BE2C (cell line): ENCODE results near the gene RNLS.

ENCODE experiments used
- DNase-seq: peaks from one replicate; pipeline ENCODE4 v3.0.0-alpha.2; 2020
- H3K27me3 ChIP-seq: fragments of 250-450 bp; sonication (Bioruptor Pico); 2 replicates; pipeline ENCODE4 v1.5.1; 2020; ENCODE audit warnings: mild to moderate bottlenecking
- H3K36me3 ChIP-seq: fragments of 250-450 bp; sonication (Bioruptor Pico); 2 replicates; pipeline ENCODE4 v1.5.1; 2020; ENCODE audit warnings: mild to moderate bottlenecking
- H3K4me1 ChIP-seq: fragments of 250-450 bp; sonication (Bioruptor Pico); 2 replicates; pipeline ENCODE4 v1.5.1; 2020
- H3K4me3 ChIP-seq: 2 replicates; pipeline ENCODE4 v1.5.1; 2011; ENCODE audit warnings: low read depth, low read length
- H3K9me3 ChIP-seq: fragments of 250-450 bp; sonication (Bioruptor Pico); 2 replicates; pipeline ENCODE4 v1.5.1; 2020
- TF ChIP-seq, protein P1 (sequence below): IDR thresholded peaks from 2 replicates; pipeline ENCODE4 v1.5.1; 2012; ENCODE audit warnings: mild to moderate bottlenecking, low read depth, low read length

Gene RNLS

DNA sequence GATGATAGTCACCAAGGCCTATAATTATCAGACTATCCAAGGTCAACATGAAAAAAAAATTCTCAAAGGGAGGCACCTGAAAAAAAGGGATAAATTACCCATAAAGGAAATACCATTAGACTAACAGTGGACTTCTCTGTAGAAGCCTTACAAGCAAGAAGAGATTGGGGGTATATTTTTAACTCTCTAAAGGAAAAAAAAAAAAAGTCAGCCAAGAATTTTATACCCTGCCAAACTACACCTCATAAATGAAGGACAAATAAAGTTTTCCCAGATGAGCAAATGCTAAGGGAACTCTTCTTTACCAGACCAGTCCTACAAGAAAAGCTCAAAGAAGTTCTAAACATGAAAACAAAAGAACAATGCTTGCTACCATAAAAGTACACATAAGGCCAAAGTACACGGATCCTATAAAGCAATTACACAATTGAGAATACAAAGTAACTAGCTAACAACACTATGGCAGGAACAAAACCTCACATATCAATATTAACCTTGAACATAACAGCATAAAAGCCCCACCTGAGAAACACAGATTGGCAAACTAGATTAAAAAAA lies 263.1 kb downstream of the RNLS start:
- TF ChIP-seq, protein P1, sequence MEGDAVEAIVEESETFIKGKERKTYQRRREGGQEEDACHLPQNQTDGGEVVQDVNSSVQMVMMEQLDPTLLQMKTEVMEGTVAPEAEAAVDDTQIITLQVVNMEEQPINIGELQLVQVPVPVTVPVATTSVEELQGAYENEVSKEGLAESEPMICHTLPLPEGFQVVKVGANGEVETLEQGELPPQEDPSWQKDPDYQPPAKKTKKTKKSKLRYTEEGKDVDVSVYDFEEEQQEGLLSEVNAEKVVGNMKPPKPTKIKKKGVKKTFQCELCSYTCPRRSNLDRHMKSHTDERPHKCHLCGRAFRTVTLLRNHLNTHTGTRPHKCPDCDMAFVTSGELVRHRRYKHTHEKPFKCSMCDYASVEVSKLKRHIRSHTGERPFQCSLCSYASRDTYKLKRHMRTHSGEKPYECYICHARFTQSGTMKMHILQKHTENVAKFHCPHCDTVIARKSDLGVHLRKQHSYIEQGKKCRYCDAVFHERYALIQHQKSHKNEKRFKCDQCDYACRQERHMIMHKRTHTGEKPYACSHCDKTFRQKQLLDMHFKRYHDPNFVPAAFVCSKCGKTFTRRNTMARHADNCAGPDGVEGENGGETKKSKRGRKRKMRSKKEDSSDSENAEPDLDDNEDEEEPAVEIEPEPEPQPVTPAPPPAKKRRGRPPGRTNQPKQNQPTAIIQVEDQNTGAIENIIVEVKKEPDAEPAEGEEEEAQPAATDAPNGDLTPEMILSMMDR, result no peak
- Histone ChIP-seq H3K27me3 (no peaks in the 10 kb centered on the region), H3K4me3 (no peak overlapping the region), H3K36me3 (no peaks in the 10 kb centered on the region), H3K4me1 (no peaks in the 10 kb centered on the region), H3K9me3 (no peaks in the 10 kb centered on the region; the same call in 1 of the 2 replicates)
- DNase-seq, result no peak

DNA sequence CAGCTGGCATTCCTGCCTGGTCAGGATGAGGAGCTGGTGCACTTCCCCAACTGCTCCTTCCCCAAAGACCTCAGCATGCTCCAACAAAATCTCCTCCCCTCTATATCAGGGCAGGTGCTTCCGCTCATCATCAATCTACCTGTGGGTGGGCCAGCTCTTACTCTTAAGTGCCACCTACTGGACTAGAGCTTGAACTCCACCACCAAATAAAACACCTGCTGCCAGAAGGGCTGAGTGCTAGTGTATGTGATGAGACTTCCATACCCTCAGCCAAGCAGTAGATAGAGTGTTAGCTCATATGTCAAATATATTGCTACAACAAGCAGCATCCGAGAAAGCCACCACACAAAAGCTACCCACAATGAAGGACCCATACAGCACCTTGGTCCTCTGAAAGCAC lies 264.3 kb downstream of the RNLS start:
- TF ChIP-seq, protein P1, result peak; percentile 54
- peak; percentile 9 for DNase-seq
- H3K4me1 ChIP-seq, result no peaks in the 10 kb centered on the region

DNA sequence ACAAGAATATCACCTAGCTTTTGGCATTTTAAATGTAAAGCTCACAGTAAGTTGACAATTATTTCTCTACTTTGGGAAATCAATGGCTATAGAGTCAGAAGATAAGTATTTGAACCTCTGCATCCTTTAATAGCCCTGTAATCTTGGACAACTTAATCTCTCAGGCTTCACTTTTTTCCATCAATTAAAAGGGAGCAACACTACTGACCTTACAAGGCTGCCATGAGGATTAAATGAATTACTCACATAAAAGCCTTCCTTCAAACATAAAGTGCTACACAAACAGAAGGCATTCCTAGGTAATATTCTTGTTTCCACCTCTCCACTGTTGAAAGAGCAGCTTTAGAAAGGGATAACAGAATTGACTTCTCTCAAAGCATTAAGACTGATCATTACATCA lies 266.0 kb downstream of the RNLS start:
- Histone ChIP-seq H3K4me1 (no peaks in the 10 kb centered on the region), H3K9me3 (no peaks in the 10 kb centered on the region; the same call in 1 of the 2 replicates), H3K36me3 (no peaks in the 10 kb centered on the region; the same call in 1 of the 2 replicates), H3K4me3 (no peak overlapping the region), H3K27me3 (no peaks in the 10 kb centered on the region)
- TF ChIP-seq, protein P1, result no peak
- DNase-seq, result no peak

More for the DNA sequence above, 264.3 kb downstream of the RNLS start:
- Histone ChIP-seq H3K27me3 (no peaks in the 10 kb centered on the region), H3K9me3 (no peaks in the 10 kb centered on the region; the same call in 1 of the 2 replicates), H3K36me3 (no peaks in the 10 kb centered on the region; the same call in 1 of the 2 replicates), H3K4me3 (no peak overlapping the region)

DNA sequence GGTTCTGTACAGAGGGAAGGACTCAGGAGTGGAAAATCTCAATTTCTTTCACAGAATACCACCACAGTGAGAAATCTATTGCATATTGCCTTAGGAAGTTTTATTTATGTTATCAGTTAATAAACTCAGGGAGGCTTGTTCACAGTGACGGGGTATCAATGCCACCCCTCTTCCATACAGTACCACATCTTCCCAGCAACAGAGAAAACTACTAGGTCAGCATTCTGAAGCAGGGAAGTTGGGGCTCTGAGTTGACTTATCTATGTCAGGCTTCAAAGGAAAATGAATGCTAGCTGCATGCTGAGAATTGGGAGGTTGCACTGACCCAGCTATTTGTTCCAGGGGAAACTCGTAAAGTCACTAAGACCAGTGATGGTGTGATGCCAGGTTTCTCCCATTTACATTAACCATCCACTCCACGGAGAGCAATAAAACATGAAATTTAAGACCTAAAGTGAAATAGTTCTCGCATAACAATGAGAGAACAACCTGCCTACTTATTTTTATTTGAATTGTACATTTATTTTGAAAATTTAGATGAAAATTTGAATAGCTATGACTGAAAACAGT lies 266.7 kb downstream of the RNLS start:
- Histone ChIP-seq H3K4me1 (no peaks in the 10 kb centered on the region), H3K36me3 (no peaks in the 10 kb centered on the region; the same call in 1 of the 2 replicates), H3K4me3 (no peak overlapping the region), H3K27me3 (no peaks in the 10 kb centered on the region), H3K9me3 (no peaks in the 10 kb centered on the region; the same call in 1 of the 2 replicates)
- DNase-seq, result no peak
- TF ChIP-seq, protein P1, result no peak

DNA sequence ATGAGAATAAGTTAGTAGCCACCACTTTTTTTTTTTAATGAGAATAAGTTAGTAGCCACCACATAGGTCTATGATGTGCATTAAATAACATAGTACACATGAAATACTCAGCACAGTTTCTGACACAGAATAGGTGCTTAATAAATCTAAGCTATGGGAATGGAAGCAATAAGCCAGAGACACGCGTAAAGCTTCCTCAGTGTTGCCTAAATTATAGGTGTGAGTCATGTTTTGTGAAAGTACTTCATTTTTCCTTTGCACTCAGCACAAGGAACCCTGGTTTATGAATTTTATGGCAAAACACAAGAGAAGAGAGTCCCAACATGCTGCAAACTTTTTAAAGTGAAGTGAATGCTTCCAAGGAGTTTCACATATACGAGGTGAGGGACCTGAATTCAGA lies 267.4 kb downstream of the RNLS start:
- Histone ChIP-seq H3K27me3 (no peaks in the 10 kb centered on the region), H3K36me3 (no peaks in the 10 kb centered on the region; the same call in 1 of the 2 replicates), H3K4me1 (no peaks in the 10 kb centered on the region), H3K4me3 (no peak overlapping the region), H3K9me3 (no peaks in the 10 kb centered on the region; the same call in 1 of the 2 replicates)
- no peak for DNase-seq
- TF ChIP-seq, protein P1, result no peak

DNA sequence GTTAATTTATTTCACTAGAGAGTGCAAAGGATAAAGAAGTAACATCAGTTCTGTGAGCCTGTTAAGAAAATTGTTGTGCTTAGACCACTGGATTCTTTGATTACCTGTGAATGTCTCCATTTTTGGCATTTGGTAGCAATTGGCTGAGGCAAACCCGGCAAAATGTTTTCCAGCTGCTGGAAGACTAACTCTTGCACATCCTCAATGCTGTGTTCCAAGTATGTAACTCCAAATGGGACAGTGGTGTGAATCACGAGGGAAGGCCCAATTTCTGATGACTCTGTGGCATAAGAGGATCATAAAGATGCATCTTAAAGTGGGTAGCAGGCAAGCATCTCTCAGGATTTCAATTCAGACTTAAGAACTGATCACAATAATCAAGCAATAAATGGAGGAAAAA lies 268.8 kb downstream of the RNLS start:
- no peak overlapping the region for H3K4me3 ChIP-seq
- no peak for DNase-seq
- TF ChIP-seq, protein P1, result no peak
- H3K36me3 ChIP-seq, result no peaks in the 10 kb centered on the region; the same call in 1 of the 2 replicates
- no peaks in the 10 kb centered on the region; the same call in 1 of the 2 replicates for H3K9me3 ChIP-seq
- H3K27me3 ChIP-seq, result no peaks in the 10 kb centered on the region
- no peaks in the 10 kb centered on the region for H3K4me1 ChIP-seq
